GM19193 (cell line): ENCODE data around the gene TAF1C.

ENCODE experiments used
- POLR2A ChIP-seq: IDR thresholded peaks from 4 replicates; pipeline ENCODE4 v1.6.1; 2011; ENCODE audit not compliant: insufficient read depth, insufficient read length; ENCODE audit errors: extremely low read depth

TAF1C gene

DNA sequence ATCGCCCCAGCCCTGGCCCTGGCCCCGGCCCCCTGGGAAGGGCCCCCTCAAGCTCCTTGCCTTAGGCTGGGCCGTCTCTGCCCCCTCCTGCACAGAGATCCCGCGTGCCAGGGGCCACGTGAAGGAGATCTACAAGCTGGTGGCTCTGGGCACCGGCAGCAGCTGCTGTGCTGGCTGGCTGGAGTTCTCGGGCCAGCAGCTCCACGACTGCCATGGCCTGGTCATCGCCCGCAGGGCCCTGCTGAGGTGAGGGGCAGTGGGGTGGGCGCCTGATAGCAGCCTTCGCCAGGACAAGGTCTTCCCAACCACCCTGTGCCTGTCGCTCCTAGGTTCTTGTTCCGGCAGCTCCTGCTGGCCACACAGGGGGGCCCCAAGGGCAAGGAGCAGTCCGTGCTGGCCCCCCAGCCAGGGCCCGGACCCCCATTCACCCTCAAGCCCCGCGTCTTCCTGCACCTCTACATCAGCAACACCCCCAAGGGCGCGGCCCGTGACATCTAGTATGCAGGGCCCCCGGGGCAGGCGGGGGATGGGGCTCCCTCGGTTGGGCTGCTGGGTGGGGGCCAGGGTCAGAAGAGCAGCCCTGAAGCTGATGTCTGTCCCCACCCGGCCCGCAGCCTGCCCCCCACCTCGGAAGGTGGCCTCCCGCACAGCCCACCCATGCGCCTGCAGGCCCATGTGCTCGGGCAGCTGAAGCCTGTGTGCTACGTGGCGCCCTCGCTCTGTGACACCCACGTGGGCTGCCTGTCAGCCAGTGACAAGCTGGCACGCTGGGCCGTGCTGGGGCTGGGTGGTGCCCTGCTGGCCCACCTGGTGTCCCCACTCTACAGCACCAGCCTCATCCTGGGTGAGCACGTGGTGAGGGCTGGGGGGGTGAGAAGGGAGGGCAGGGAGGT is 8.6 kb upstream of the TAF1C start:
- no peak for TF ChIP-seq POLR2A

DNA sequence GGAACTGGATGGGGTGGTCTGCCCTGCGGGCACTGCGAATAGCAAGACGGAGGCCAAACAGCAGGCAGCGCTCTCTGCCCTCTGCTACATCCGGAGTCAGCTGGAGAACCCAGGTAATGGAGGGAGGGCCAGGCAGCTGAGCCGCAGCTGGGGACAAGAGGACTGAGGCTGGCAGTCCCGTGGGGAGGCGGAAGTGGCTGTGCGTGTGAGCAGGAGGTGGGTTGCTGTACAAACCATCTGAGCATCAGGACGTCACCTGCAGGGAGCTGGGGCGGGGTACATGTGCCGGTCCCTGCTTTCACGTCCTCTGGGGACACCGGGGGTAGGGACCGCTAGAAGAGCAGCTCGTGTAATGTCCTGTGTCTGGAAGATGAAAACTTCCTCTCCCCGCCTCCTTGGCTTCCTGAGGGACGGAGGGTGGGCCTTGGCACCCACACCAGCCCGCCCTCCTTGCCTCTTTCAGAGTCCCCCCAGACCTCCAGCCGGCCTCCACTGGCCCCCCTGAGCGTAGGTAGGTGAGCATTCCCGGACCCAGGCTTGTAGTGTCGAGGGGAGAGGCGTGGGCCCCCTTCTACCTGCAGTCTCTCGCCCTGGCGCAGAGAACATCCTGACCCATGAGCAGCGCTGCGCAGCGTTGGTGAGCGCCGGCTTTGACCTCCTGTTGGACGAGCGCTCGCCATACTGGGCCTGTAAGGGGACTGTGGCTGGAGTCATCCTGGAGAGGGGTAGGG is 7.8 kb upstream of the TAF1C start:
- TF ChIP-seq POLR2A: no peak

DNA sequence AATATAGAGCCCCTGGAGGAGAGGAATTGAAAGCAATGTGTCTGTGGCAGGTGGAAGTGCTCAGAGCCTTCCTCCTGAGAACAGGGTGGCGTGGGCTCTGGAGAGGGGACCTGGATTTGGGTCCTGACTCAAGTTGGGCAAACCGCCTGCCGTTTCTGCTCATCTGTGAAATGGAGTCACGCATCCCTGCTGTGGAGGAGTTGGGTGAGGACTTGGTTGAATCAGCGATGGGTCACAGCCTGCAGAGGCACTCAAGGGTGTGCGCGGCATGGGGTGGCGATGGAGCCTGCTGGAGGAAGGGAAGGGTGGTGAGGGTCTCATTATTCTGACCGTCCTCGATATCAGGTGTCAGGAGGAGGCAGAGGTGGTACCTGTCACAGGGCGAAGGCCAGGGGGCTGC is 7.2 kb upstream of the TAF1C start:
- no peak for TF ChIP-seq POLR2A

DNA sequence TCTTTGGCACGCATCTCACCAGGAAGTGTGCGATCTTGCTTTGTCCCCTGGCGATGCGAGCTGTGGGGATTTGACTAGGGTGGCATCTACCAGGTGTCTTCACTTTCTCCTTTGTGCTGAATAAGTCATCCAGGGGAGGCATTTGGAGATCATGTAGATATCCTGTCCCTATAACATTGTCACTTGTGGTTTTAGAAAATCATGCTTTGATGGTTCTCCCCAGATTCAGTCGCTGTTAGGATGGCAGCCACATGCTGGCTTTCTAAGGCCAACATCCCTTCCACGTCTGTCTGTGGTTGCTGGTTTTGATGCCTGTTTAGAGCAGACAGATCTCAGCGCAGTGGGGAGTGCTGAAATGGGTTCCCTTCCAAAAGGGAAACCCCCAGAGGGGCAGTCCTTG is 6.6 kb upstream of the TAF1C start:
- no peak for TF ChIP-seq POLR2A

DNA sequence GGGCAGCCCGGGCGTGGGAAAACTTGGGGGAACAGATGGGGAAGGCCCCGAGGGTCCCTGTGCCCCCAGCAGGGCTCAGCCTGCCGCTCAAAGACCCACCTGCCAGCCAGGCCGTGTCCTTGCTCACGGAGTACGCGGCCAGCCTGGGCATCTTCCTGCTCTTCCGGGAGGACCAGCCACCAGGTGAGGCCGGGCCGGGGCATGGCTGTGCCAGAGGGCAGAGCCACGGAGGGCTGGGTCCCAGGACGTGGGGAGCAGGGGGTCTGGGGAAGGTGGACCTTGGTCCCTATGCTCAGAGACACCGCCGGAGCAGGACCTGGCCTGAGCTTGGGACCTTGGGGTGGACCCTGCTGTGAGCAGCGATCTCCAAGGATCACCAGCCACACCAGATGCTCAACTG is 4.6 kb upstream of the TAF1C start:
- TF ChIP-seq POLR2A: no peak

DNA sequence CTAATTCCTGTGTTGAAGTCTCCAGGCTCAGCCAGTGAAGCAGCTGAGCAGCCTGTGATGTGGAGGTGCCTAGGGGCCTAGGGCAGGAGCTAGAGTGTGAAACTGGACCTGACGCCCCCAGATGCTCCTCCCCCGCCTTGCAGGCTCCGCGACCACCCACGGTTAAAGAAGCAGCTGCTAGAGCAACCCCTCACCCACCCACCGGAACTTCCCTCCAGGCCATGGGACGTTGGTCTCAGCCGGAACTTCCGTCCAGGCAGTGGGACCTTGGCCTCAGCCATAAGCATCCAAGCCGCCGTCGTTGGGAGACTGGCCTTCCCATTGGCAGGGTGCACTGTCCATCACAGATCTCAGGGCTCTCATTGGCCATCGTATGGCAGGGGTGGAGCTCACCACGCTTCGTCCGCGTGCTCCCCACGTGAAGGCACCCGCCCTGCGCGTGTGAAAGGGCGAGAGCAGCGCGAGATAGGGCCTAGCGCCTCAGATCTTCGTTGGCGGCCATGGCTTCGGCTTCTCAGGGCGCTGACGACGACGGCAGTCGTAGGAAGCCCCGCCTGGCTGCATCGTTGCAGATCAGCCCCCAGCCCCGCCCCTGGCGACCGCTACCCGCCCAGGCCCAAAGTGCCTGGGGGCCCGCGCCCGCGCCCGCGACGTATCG is 4.0 kb upstream of the TAF1C start, which contains the start of gene ADAD2:
TSS of gene ADAD2 (plus strand) at position 427 of the 658 bp plus-strand sequence. CDS start at position 501, 74 bp downstream.
- TF ChIP-seq POLR2A: no peak

DNA sequence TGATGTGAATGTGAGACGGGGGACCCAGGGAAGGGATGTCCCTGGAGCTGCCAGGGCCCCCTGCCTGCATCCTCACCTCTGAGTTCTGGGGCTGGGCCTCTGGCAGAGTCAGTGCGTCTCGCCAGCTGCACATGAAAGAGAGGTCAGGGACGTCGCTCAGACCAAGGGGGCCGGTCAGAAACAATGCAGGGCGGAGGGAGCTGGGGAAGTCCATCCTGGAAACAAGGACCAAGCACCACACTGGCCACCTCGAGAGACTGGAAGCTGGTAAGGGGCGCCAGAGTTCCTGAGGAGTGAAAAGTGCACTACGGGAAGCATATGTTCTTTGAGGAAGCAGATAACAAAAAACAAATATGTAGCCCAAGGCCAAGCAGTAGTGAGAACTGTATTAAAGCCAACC is 2.1 kb downstream of the TAF1C start:
- no peak for TF ChIP-seq POLR2A

DNA sequence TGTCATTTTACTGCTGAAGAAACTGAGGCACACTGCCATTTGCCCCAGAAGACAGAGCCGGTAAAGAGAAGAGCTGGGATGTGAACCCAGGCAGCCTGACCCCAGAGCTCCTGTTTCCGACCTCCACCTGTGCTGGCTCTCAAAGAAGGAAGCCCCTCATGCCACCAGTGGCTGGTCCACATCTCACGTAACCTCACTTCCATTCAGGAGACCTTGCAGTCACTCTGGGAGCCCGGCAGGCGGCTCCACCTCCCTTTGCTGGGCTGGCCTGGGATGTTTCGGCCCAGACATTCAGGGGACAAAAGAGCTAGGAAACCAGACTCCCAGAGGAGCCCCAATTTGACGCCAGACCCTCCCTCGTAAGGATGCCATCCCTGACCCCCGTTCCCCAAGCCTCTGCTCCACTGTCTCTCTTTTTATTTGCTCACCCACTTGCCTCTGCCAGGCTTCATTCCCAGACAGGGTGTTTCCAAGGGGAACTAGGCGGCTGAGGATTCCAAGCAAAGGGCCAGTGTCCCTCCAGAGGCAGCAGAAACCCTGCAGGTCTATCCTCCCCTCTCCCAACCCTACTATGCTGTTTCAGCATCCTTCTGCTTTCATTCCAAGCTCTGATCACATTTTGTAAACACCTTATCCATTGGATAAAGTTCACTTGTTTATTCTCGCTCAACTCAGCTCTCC is 2.8 kb downstream of the TAF1C start:
- TF ChIP-seq POLR2A: no peak

DNA sequence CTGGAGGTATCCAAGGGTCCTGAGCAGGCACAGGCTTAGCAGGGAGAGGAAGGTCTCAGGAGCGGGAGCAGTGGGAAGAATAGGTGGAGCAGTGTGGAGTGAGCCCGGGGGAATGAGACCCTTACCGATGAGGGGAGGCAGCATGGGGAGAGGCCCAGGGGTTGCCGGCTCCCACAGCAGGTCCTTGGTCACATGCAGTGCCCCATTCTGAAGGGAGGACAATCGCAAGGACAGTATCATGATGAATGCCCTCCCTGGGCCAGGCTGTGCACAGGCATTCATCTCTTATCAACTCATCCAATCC is 3.3 kb downstream of the TAF1C start:
- TF ChIP-seq POLR2A: no peak

DNA sequence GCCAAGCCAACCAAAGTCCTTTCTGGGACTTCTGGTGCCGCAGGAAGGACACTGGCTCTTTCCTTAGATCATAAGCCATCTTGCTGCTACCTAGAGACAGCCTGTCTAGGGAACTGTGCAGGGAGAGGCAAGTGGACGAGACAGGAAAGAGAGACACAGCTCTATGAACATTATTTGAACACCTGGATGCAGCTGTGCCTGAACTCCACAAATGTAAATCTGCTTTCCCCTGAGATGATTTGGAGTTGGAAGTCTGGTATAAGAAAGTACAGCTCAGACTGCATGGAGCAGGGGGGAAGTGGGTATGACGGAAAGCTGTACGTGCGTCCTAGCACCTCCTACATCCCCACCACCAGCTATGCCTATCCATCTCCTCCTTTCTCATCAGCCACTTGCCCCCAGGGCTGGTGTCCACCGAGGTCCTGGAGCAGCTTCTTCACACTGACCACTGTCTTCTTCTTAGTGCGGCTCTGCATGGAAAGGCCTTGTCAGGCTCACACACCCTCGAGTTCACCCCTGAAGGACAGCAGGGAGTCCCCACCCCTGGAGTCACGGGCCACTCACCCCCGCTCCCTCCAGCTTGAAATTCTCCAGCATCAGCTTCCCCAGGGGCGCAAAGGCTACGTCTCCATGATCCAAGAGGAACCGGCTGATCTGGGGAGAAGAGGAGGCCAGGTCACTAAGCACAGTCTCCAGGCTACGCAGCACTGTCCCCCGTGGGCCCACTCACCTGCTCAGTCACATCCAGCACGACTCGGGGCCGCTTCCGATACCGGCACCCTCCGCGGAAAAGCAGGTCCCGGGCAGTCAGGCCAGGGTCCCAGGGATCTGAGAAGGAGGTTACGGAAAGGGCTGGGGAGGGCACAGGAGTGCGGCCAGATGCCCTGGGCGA is 3.9 kb downstream of the TAF1C start:
- no peak for TF ChIP-seq POLR2A

DNA sequence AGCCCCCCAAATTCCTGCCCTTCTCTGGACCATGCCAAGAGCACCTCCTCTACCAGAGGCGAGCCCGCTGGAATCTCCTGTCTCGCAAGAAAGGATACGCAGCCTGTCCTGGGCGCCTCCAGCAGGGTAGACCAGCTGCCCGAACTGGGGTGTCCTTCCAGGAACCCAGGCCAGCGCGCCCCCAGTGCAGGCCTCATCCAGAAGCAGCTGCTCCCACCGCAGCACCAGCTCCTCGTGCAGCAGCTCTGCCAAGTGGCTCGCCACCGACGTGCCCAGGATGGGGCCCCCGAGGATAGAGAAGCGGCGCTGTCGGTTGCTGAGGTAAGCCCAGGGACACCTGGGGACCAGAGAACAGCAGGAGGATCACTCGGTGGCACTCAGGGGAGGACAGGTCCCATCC is 4.8 kb downstream of the TAF1C start:
- TF ChIP-seq POLR2A: no peak

DNA sequence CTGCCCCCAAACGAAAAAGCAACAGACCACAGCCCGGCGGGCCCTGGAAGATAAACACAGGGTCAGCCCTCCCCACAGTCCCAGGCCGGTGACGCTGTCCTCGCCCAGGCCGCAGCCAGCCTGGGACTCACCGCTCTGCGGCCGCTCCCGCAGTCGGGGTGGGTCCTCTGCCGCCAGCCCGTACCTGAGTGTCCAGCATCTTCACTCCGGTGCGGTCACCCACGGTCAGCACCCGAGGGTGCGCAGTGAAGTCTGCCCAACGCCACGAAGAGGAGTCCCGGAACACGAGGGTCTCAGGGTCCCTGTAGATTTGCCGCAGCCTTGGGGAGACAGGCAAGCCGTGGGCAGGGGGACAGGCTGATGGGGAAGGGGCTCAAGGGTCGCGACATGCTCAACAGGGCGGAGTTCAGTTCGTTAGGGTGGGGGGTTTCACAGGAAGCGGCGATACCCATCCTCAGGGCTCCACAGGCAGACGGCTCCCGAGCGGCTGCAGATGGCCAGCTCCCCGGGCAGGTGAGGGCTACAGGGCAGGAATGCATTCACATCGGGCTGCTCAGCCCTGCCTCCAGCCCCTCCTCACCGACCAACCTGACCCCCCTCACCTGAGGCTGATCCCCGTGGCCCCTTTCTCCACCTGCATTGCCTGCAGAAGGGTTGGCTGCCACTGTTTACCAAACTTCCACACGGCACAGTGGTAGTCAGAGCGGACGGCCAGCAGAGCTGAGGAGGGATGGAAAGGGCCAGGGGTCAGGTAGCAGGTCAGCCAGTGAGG is 5.5 kb downstream of the TAF1C start:
- TF ChIP-seq POLR2A: no peak

DNA sequence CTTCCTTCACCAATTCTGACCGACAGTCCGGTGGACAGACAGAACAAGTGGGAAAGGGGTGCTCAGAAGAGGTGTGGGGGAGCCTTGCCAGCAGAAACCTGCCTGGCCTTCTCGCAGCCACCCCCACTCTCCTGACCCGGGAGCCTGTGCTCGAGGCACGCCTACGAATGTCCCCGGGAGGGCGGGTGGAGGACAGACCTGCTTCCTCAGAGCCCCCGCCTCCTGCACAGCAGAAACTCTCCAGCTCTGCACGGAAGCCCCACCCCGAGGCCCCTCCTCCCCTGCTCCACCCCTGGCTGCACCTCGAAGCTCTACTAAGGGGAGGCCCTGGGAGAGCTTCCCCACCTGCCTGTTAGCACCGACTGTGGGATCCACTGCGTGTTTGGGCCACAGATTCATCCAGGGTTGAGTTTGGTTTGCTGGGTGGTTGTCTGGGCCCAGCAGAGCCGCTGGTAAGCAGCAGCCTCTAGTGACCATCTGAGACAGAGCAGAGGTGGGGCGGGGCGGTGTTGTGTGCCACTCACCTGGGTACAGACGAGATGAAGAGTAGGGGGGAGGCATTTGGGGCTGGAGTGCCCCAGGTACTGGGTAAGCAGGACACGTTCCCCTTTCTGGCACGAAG is 6.2 kb downstream of the TAF1C start:
- no peak for TF ChIP-seq POLR2A
